ENCODE measurements around the gene MAPK14. TPM values are rescaled to one million over a fixed set of nuclear protein-coding genes. Genes with fewer than 3 reads are reported as not detected.

MAPK14 gene
- total and polyA plus RNA-seq, 9 of the 15 experiments (the other 6 are each of a cell fraction or from before 2014, with no cell fraction given) = 8.8 to 62.7 (median 35.5) TPM

DNA sequence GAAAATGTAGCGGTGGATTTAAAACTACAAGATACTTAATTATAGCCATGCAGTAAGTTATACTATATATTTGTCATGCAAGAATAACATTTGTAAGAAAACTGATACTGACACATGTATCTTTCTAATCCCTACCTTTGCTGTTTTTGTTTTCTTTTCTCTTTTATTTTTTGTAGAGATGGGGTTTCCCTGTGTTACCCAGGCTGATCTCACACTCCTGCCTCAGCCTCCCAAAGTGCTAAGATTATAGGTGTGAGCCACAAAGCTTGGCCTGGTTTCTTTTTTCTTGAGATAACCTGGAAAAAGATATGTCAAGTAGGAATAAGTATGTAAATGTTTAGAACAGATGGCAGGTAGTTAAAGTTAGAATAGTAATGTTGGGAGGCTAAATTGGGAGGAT, 44.1 kb downstream of the MAPK14 start:
- 100% methylated on average over 1 of the region's 1 CpG for WGBS (ENCODE audit: insufficient coverage, low coverage, missing lambda C conversion rate)
- in situ Hi-C loops (cut with MboI) (no loop called here), intact Hi-C loops (cut with micrococcal nuclease) (no loop called here)
- peaks cover 14% of the 10 kb centered on the region for H4K20me1 ChIP-seq (replicated peaks; ENCODE audit: control insufficient read depth, insufficient read depth, low read length)
- peaks cover 6% of the 10 kb centered on the region for H3K9me1 ChIP-seq (ENCODE audit: control insufficient read depth, insufficient read depth, low read length)
- no peak for FAIRE-seq
- H3K4me3 ChIP-seq = no peak overlapping the region
- H2AFZ ChIP-seq (ENCODE audit: low read depth, low read length) = no peak overlapping the region
- ChIA-PET CTCF (ENCODE audit: low intra/inter-chr PET ratio) (no interaction called here), POLR2A (interaction anchor here (0.6 to 1.0 kb wide), 2 partner anchors 41 to 802 kb away, joined by 3 read pairs; no protein-coding TSS in a partner anchor)
- no peak overlapping the region for H3K9ac ChIP-seq (ENCODE audit: insufficient read depth in 1 of 2, low read depth in 2 of 2, low read length in 2 of 2)
- ATAC-seq = no peak
- H3K4me1 ChIP-seq (replicated peaks in 1 of 2; ENCODE audit: control insufficient read depth in 2 of 2, insufficient read depth in 2 of 2, low read length in 2 of 2) = peaks cover 10 to 26% of the 10 kb centered on the region in 2 experiments; a peak in 3 of 5 replicates
- H3K4me2 ChIP-seq (ENCODE audit: insufficient read depth, low read length) = no peak overlapping the region
- no peak for DNase-seq (ENCODE audit: extremely low read depth in 1 of 4, low spot score in 3 of 4)
- no peaks in the 10 kb centered on the region for H3K27me3 ChIP-seq (ENCODE audit: control insufficient read depth in 2 of 2, insufficient read depth in 2 of 2, low read length in 2 of 2)
- H3K79me2 ChIP-seq (ENCODE audit: control insufficient read depth, insufficient read depth, low read length) = peaks cover 30% of the 10 kb centered on the region
- H3K36me3 ChIP-seq (ENCODE audit: control insufficient read depth, insufficient read depth, low read length) = peaks cover 24% of the 10 kb centered on the region
- no peak overlapping the region for H3K27ac ChIP-seq (ENCODE audit: extremely low read depth, low read depth, low read length)
- no peaks in the 10 kb centered on the region for H3K9me3 ChIP-seq (replicated peaks; ENCODE audit: control insufficient read depth, insufficient read depth, low read depth, low read length)
- no TSS peak for BruUV-seq (replicated peaks)
- TF ChIP-seq BMI1 (IDR thresholded peaks at IDR 0.05; ENCODE audit: low read length) (no peak), KDM1A (IDR thresholded peaks at IDR 0.05) (no peak), POLR2A (conservative IDR thresholded peaks at IDR 0.05) (no peak)
- TF ChIP-seq, protein P1, sequence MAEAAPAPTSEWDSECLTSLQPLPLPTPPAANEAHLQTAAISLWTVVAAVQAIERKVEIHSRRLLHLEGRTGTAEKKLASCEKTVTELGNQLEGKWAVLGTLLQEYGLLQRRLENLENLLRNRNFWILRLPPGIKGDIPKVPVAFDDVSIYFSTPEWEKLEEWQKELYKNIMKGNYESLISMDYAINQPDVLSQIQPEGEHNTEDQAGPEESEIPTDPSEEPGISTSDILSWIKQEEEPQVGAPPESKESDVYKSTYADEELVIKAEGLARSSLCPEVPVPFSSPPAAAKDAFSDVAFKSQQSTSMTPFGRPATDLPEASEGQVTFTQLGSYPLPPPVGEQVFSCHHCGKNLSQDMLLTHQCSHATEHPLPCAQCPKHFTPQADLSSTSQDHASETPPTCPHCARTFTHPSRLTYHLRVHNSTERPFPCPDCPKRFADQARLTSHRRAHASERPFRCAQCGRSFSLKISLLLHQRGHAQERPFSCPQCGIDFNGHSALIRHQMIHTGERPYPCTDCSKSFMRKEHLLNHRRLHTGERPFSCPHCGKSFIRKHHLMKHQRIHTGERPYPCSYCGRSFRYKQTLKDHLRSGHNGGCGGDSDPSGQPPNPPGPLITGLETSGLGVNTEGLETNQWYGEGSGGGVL (CRISPR knock-in tag; IDR thresholded peaks at IDR 0.05) = no peak
- TF ChIP-seq, protein P2, sequence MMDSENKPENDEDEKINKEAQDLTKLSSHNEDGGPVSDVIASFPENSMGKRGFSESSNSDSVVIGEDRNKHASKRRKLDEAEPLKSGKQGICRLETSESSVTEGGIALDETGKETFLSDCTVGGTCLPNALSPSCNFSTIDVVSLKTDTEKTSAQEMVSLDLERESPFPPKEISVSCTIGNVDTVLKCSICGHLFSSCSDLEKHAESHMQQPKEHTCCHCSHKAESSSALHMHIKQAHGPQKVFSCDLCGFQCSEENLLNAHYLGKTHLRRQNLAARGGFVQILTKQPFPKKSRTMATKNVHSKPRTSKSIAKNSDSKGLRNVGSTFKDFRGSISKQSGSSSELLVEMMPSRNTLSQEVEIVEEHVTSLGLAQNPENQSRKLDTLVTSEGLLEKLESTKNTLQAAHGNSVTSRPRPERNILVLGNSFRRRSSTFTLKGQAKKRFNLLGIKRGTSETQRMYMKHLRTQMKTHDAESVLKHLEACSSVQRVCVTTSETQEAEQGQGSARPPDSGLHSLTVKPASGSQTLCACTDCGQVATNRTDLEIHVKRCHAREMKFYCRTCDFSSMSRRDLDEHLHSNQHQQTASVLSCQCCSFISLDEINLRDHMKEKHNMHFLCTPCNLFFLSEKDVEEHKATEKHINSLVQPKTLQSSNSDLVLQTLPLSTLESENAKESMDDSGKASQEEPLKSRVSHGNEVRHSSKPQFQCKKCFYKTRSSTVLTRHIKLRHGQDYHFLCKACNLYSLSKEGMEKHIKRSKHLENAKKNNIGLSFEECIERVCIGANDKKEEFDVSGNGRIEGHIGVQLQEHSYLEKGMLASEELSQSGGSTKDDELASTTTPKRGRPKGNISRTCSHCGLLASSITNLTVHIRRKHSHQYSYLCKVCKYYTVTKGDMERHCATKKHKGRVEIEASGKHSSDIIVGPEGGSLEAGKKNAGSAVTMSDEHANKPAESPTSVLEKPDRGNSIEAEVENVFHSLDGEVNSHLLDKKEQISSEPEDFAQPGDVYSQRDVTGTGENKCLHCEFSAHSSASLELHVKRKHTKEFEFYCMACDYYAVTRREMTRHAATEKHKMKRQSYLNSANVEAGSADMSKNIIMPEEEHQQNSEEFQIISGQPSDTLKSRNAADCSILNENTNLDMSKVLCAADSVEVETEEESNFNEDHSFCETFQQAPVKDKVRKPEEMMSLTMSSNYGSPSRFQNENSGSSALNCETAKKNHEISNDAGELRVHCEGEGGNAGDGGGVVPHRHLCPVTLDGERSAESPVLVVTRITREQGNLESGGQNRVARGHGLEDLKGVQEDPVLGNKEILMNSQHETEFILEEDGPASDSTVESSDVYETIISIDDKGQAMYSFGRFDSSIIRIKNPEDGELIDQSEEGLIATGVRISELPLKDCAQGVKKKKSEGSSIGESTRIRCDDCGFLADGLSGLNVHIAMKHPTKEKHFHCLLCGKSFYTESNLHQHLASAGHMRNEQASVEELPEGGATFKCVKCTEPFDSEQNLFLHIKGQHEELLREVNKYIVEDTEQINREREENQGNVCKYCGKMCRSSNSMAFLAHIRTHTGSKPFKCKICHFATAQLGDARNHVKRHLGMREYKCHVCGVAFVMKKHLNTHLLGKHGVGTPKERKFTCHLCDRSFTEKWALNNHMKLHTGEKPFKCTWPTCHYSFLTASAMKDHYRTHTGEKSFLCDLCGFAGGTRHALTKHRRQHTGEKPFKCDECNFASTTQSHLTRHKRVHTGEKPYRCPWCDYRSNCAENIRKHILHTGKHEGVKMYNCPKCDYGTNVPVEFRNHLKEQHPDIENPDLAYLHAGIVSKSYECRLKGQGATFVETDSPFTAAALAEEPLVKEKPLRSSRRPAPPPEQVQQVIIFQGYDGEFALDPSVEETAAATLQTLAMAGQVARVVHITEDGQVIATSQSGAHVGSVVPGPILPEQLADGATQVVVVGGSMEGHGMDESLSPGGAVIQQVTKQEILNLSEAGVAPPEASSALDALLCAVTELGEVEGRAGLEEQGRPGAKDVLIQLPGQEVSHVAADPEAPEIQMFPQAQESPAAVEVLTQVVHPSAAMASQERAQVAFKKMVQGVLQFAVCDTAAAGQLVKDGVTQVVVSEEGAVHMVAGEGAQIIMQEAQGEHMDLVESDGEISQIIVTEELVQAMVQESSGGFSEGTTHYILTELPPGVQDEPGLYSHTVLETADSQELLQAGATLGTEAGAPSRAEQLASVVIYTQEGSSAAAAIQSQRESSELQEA (IDR thresholded peaks at IDR 0.05; ENCODE audit: low read depth) = no peak
- TF ChIP-seq, protein P3, sequence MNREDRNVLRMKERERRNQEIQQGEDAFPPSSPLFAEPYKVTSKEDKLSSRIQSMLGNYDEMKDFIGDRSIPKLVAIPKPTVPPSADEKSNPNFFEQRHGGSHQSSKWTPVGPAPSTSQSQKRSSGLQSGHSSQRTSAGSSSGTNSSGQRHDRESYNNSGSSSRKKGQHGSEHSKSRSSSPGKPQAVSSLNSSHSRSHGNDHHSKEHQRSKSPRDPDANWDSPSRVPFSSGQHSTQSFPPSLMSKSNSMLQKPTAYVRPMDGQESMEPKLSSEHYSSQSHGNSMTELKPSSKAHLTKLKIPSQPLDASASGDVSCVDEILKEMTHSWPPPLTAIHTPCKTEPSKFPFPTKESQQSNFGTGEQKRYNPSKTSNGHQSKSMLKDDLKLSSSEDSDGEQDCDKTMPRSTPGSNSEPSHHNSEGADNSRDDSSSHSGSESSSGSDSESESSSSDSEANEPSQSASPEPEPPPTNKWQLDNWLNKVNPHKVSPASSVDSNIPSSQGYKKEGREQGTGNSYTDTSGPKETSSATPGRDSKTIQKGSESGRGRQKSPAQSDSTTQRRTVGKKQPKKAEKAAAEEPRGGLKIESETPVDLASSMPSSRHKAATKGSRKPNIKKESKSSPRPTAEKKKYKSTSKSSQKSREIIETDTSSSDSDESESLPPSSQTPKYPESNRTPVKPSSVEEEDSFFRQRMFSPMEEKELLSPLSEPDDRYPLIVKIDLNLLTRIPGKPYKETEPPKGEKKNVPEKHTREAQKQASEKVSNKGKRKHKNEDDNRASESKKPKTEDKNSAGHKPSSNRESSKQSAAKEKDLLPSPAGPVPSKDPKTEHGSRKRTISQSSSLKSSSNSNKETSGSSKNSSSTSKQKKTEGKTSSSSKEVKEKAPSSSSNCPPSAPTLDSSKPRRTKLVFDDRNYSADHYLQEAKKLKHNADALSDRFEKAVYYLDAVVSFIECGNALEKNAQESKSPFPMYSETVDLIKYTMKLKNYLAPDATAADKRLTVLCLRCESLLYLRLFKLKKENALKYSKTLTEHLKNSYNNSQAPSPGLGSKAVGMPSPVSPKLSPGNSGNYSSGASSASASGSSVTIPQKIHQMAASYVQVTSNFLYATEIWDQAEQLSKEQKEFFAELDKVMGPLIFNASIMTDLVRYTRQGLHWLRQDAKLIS (CRISPR knock-in tag; IDR thresholded peaks at IDR 0.05) = no peak
- TF ChIP-seq, protein P4, sequence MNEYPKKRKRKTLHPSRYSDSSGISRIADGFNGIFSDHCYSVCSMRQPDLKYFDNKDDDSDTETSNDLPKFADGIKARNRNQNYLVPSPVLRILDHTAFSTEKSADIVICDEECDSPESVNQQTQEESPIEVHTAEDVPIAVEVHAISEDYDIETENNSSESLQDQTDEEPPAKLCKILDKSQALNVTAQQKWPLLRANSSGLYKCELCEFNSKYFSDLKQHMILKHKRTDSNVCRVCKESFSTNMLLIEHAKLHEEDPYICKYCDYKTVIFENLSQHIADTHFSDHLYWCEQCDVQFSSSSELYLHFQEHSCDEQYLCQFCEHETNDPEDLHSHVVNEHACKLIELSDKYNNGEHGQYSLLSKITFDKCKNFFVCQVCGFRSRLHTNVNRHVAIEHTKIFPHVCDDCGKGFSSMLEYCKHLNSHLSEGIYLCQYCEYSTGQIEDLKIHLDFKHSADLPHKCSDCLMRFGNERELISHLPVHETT (CRISPR knock-in tag; conservative IDR thresholded peaks at IDR 0.05 in 1 of 2, IDR thresholded peaks at IDR 0.05 in 1 of 2) = no peak
